Erythroblast (primary cell): Measurements from ENCODE around the gene TMC5.

Experiments
- GATA1 ChIP-seq: IDR thresholded peaks from 2 replicates; pipeline ENCODE4 v1.6.1; 2011; ENCODE audit warnings: low read depth, mild to moderate bottlenecking, control low read depth, low read length, moderate library complexity
- POLR2A ChIP-seq: IDR thresholded peaks from 2 replicates; pipeline ENCODE4 v1.6.1; 2011; ENCODE audit warnings: mild to moderate bottlenecking, low read length

DNA sequence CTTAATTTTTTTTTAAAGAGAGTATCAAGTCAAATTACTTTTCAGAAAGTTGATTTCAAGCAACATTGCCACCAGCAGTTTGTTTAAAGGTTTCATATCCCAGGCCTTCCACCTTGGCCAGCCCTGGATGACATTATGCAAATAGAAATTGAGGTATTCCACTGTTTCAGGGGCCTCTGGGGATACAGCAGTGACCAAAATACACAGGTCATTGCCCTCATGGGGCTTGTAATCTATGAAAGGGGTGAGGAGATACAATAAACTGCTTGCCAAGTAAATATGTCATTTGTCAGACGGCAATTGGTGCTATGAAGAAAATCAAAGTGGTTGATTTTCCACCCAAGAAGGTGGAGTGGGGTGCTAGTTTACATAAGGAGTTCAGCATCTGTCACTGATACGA is 37.8 kb upstream of the TMC5 start:
- no peak for TF ChIP-seq POLR2A
- TF ChIP-seq GATA1 = no peak
